Astrocyte of the cerebellum (primary cell): ENCODE data around the gene CCND3.

Experiments
- DNase-seq: peaks from one replicate; pipeline ENCODE4 v3.0.0-alpha.2; 2011; ENCODE audit warnings: low read depth
- H3K4me3 ChIP-seq: 2 replicates; pipeline ENCODE4 v1.5.1; 2011; ENCODE audit warnings: mild to moderate bottlenecking, low read depth, low read length, moderate library complexity
- CTCF ChIP-seq: IDR thresholded peaks from 2 replicates; pipeline ENCODE4 v1.5.1; 2012; ENCODE audit warnings: low read length, low read depth, moderate library complexity, mild to moderate bottlenecking; ENCODE audit errors: missing control alignments
- in situ Hi-C: cut with HindIII; loops from 2 replicates; pipeline ENCODE4 v1.10.0; 2017; ENCODE audit warnings: low sequenced_read_pairs

The CCND3 gene

GRCh38 chr6:41964201-41964887 lies 22.7 kb upstream of the CCND3 start:
- no peak for TF ChIP-seq CTCF
- in situ Hi-C loops = no loop called here
- DNase-seq = no peak
- H3K4me3 ChIP-seq = no peak overlapping the region

- in situ Hi-C loops = no loop called here
- no peak overlapping the region for H3K4me3 ChIP-seq
- TF ChIP-seq CTCF = no peak
Measured at GRCh38 chr6:41963371-41963770, 21.8 kb upstream of the CCND3 start.

GRCh38 chr6:41960028-41960427 lies 18.4 kb upstream of the CCND3 start:
- in situ Hi-C loops = no loop called here

More at GRCh38 chr6:41963371-41963770, 21.8 kb upstream of the CCND3 start:
- DNase-seq = no peak

GRCh38 chr6:41958022-41958856 lies 16.6 kb upstream of the CCND3 start:
- TF ChIP-seq CTCF = no peak
- in situ Hi-C loops = no loop called here
- H3K4me3 ChIP-seq = no peak overlapping the region
- no peak for DNase-seq

More at GRCh38 chr6:41960028-41960427, 18.4 kb upstream of the CCND3 start:
- no peak for DNase-seq
- TF ChIP-seq CTCF = no peak
- no peak overlapping the region for H3K4me3 ChIP-seq

GRCh38 chr6:41957117-41957516 lies 15.5 kb upstream of the CCND3 start:
- no peak overlapping the region for H3K4me3 ChIP-seq
- in situ Hi-C loops = no loop called here
- DNase-seq = no peak
- TF ChIP-seq CTCF = no peak

- H3K4me3 ChIP-seq = no peak overlapping the region
- no peak for TF ChIP-seq CTCF
- DNase-seq = no peak
- in situ Hi-C loops = no loop called here
Measured at GRCh38 chr6:41955412-41955811, 13.8 kb upstream of the CCND3 start.
